ENCODE results near the gene FIGN.

FIGN gene

GRCh38 chr2:163708265-163708664 lies 27.5 kb downstream of the FIGN start:
- no peak for DNase-seq (ENCODE audit: low spot score)

DNA sequence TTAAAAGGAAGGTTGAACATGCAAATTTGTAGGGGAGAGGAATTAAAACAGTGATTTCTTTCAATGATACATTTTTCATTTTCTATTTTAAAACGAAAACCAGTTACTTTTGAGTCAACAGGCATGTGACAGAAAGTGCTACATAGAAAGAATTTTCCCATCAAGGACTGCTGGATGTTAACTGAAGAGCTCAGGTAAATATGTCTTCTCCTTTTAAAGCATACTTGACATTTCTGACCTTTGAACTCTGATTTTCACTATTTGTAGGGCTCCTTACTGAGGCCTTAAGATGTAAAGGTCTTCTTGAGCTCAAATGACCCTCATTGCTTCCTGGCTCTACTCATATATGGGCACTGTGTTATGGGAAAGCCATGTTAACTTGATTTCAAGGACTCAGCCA lies 32.4 kb downstream of the FIGN start:
- DNase-seq (ENCODE audit: low spot score), result no peak

GRCh38 chr2:163701399-163702195 lies 34.2 kb downstream of the FIGN start:
- no peak for DNase-seq (ENCODE audit: low spot score)

- no peak for DNase-seq (ENCODE audit: low spot score)
Measured at GRCh38 chr2:163698857-163699256, 37.0 kb downstream of the FIGN start.

GRCh38 chr2:163697846-163698637 lies 37.8 kb downstream of the FIGN start:
- no peak for DNase-seq (ENCODE audit: low spot score)

DNA sequence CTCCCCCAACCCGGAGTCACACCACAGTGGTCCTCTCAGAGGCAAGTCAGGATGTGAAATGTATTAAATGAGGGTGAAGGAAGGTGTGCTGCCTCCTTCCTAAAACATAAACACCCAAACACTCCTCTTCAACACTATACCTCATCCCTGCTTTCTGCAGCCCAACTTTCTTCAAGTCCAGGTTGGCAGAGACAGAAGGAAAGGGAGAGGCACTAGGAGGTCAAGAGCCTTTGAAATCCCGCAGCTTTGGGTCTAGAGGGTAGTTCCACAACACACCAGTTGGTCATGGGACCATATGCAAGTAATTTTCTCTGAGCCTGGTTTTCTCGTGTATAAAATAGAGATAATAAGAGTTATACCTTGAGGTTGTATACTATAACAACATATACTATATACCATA lies 38.4 kb downstream of the FIGN start:
- no peak for DNase-seq (ENCODE audit: low spot score)

DNA sequence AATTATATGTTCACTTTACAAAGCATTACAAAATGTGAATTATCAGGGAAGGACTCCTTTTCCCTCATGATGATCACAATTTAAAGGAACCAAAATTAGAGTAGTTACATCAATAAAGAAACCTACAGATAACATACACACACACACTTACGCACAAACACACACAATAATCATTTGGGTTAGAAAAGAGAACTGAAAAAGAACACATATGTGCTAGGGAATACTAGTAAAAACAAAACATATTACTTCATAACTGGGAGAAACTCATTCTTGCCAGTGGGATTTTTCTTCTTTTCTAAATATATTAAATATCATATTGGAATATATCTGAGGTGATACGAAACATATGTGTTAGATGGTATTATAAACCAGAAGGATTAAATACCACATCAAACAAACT lies 42.3 kb downstream of the FIGN start:
- DNase-seq (ENCODE audit: low spot score), result no peak

- no peak for DNase-seq (ENCODE audit: low spot score)
Measured at GRCh38 chr2:163692611-163693482, 43.0 kb downstream of the FIGN start.

DNA sequence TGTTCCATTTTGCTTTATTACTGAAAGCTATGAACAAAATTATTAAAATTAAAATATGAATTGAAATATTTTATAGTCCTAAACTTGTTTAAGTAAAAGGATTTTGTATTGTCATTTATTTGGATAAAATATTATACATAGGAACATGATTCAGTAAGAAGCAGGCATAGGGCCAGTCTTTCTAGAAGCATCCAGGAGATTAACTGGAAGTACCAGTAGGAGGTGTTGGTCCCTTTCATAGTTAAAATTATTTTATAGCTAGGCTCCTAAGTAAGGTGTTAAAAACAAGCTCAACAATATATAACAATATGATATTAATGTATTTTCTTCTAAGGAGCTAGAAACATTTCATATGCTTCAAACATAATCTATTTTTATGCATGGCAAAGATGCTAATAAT lies 43.7 kb downstream of the FIGN start:
- DNase-seq (ENCODE audit: low spot score), result no peak

DNA sequence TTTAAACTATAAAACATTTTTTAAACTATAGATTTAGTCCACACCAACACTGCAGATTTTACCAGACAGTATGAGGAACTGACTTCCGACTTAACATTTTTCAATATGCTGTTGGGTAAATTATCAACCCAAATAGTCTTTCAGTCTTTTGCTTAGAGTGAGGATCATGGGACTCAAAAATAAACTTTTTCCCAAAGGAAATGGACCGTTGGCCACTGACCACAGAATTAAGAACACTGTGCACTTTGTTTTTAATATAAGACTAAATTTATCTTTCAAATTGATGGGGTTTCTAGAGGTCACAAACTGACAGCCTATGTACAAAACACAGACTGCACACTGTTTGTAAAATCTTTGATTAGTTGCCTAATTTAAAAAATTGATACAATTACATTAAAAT lies 44.9 kb downstream of the FIGN start:
- DNase-seq (ENCODE audit: low spot score), result no peak

- no peak for DNase-seq (ENCODE audit: low spot score)
Measured at GRCh38 chr2:163687217-163687616, 48.6 kb downstream of the FIGN start.

- no peak for DNase-seq (ENCODE audit: low spot score)
Measured at GRCh38 chr2:163686289-163686688, 49.5 kb downstream of the FIGN start.

DNA sequence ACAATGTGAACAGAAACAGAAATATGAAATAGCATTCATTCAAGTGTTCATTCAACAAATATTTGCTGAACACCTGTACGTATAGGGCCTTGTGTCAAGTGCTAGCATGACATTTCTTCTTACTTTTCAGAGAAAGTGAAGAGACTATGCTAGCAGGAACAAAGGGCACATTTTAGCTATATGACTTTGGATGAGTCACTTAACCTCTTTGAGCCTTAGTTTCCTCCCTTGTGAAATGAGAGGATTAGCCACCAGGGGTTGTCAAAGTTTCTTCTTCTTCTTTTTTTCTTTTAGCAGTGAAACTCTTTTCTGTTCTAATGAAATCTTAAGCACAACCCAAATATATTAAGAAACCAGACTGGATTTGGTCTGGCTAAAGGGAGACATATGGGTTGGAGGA lies 53.1 kb downstream of the FIGN start:
- DNase-seq (ENCODE audit: low spot score), result no peak

- no peak for DNase-seq (ENCODE audit: low spot score)
Measured at GRCh38 chr2:163681745-163682144, 54.1 kb downstream of the FIGN start.

- DNase-seq (ENCODE audit: low spot score), result no peak
Measured at GRCh38 chr2:163675388-163675787, 60.4 kb downstream of the FIGN start.

DNA sequence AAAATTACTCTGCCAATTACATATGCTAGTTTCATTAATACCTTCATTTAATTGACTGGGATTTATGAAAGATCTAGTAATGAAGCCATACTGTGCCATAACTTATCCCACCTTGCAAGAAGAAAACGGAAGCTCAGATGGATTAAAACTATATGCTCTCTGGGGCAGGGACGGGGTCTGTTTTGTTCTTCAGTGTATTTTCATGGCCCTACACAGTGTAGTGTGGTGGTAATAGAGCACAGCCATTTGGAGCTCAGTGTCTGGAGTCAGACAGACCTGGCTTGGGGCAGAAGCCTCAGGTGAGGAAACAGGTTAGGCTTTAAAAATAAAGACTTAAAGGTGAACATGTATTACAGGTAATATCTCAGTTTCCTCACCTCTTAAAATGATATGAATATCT lies 62.3 kb downstream of the FIGN start:
- DNase-seq (ENCODE audit: low spot score), result no peak

DNA sequence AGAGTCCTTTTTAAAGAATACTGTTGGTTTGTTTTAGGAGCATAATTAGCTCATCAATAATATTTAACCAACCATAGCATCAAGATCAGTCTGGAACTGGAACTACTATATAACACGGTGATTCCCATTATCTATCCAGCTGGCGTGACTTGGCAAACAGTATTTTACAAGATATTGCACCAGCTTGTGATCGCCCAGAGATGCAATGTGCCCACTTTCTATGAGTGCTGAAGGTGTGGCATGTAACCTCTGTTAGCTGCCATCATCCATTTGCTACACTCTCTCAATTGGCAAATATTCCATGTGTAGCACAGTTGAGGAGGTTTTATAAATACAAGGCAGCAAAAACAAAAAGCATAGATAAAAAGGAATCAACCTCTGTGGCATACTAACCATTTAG lies 64.9 kb downstream of the FIGN start:
- no peak for DNase-seq (ENCODE audit: low spot score)

- no peak for DNase-seq (ENCODE audit: low spot score)
Measured at GRCh38 chr2:163669506-163669905, 66.3 kb downstream of the FIGN start.

- no peak for DNase-seq (ENCODE audit: low spot score)
Measured at GRCh38 chr2:163667064-163667887, 68.5 kb downstream of the FIGN start.

DNA sequence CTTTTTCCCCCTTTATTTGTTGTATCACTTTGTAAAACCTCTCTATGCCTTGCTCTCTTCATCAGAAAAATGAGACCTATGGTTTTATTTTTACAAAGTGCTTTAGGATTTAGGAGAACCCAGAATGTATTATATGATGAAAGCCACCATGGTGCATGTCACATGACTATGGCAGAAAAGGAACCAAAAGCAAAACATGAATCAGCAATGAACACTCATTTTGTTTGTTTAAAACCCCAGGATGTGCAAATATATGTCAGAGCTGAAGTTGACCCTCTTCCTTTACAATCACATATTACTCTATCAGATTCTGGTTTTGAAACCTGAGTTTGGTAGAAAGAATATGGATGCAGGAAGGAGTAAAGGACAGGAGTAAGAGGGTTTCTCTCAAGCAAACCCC lies 70.0 kb downstream of the FIGN start:
- DNase-seq (ENCODE audit: low spot score), result no peak

DNA sequence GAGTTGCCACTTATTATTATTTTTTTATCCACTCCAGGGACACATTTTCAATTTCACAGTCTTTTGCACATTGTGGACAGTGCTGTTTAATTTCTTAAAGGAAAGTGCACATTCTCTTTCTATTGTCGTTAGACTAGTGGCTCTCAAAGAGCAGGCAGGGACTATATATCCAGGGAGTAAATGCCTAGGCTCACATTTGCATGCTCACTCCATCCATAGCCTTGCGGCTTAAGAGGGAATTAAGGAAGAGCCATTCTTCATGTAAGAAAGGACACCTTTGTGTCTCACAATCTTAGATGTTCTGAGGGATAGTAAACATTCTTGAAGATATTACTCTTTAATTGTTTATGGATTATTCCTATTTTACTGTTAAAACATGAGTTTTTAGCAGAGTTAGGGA lies 70.8 kb downstream of the FIGN start:
- no peak for DNase-seq (ENCODE audit: low spot score)

- DNase-seq (ENCODE audit: low spot score), result no peak
Measured at GRCh38 chr2:163664610-163665009, 71.2 kb downstream of the FIGN start.
